B cell (primary cell): ENCODE data around the gene HEBP1. TPM values are rescaled to one million over a fixed set of nuclear protein-coding genes. Genes with fewer than 3 reads are reported as not detected.

Experiments
- ATAC-seq: fragments of 200-7000 bp; cut with Tn5 transposase; one replicate; pipeline ENCODE4 v1.10.0; 2021; ENCODE audit warnings: low read depth, mild to moderate bottlenecking, moderate number of reproducible peaks, moderate library complexity
- CTCF ChIA-PET: fragments of 350-600 bp; sonication (Branson Sonifier 250); formaldehyde crosslinking; loops from one replicate; lab custom pipeline; 2021; ENCODE audit warnings: antibody characterized with exemption, inconsistent platforms; lab: Charles Lee
- POLR2A ChIA-PET: fragments of 350-600 bp; sonication (Branson Sonifier 250); formaldehyde crosslinking; loops from one replicate; lab custom pipeline; 2021; ENCODE audit warnings: antibody characterized with exemption; lab: Charles Lee
- DNase-seq: peaks from one replicate; pipeline ENCODE4 v3.0.0; 2013
- H2AFZ ChIP-seq: 2 replicates; pipeline ENCODE4 v1.6.1; 2012; ENCODE audit warnings: mild to moderate bottlenecking, low read depth, low read length; ENCODE audit not compliant: insufficient read depth, poor library complexity, severe bottlenecking
- H3K27ac ChIP-seq, 2 donors: 1 replicate in 1 of 2; 2 replicates in 1 of 2; pipeline ENCODE4 v1.5.1; 2012 to 2013; ENCODE audit warnings: low read length in 2 of 2, mild to moderate bottlenecking in 2 of 2, moderate library complexity in 1 of 2
- H3K27me3 ChIP-seq, 4 experiments: fragments of 200-600 bp in 1 of 4; sonication (generic) in 1 of 4; replicated peaks in 1 of 4; 1 replicate in 2 of 4; 2 replicates in 2 of 4; pipeline versions ENCODE4 v1.6.1 to v1.7.0; 2013 to 2016; ENCODE audit warnings: low read length in 3 of 4, mild to moderate bottlenecking in 2 of 4, mixed read lengths in 1 of 4, moderate library complexity in 1 of 4; ENCODE audit not compliant: insufficient read depth in 4 of 4, control insufficient read depth in 3 of 4; ENCODE audit errors: control extremely low read depth in 1 of 4
- H3K36me3 ChIP-seq, 2 experiments: replicated peaks in 1 of 2; 1 replicate in 1 of 2; 2 replicates in 1 of 2; pipeline versions ENCODE4 v1.6.1 to v1.7.1; 2013; ENCODE audit warnings: low read length in 1 of 2; ENCODE audit not compliant: insufficient read depth in 2 of 2, control insufficient read depth in 1 of 2; ENCODE audit errors: control extremely low read depth in 1 of 2, extremely low read depth in 1 of 2
- H3K4me1 ChIP-seq, 2 donors: fragments of 200-600 bp in 1 of 2; sonication (generic) in 1 of 2; 1 replicate in 1 of 2; 2 replicates in 1 of 2; pipeline versions ENCODE4 v1.5.1 to v1.6.1; 2013 to 2017; ENCODE audit warnings: low read length in 2 of 2; ENCODE audit not compliant: control insufficient read depth in 2 of 2, insufficient read depth in 2 of 2
- H3K4me2 ChIP-seq: replicated peaks from 2 replicates; pipeline ENCODE3; 2012; ENCODE audit warnings: mild to moderate bottlenecking, low read depth, low read length; ENCODE audit not compliant: poor library complexity, severe bottlenecking
- H3K4me3 ChIP-seq, 5 experiments: fragments of 200-600 bp in 1 of 5; sonication (generic) in 1 of 5; 1 replicate in 3 of 5; 2 replicates in 2 of 5; pipeline versions ENCODE4 v1.5.1 to v1.7.0; 2011 to 2016; ENCODE audit warnings: low read length in 4 of 5, mild to moderate bottlenecking in 4 of 5, low read depth in 2 of 5, control low read depth in 1 of 5, moderate library complexity in 1 of 5; ENCODE audit not compliant: insufficient read depth in 1 of 5; ENCODE audit errors: control extremely low read depth in 1 of 5, extremely low read depth in 1 of 5
- H3K79me2 ChIP-seq: fragments of 200-600 bp; sonication (generic); one replicate; pipeline ENCODE4 v1.6.0; 2016; ENCODE audit warnings: low read length; ENCODE audit not compliant: control insufficient read depth, insufficient read depth
- H3K9ac ChIP-seq: fragments of 200-600 bp; sonication (generic); 2 replicates; pipeline ENCODE4 v1.6.1; 2017; ENCODE audit warnings: mild to moderate bottlenecking, low read length, moderate library complexity
- H3K9me3 ChIP-seq, 3 donors: one replicate each; pipeline versions ENCODE4 v1.6.1 to v1.7.1; 2013; ENCODE audit warnings: low read length in 2 of 3; ENCODE audit not compliant: control insufficient read depth in 2 of 3, insufficient read depth in 1 of 3; ENCODE audit errors: control extremely low read depth in 1 of 3
- H4K20me1 ChIP-seq: 2 replicates; pipeline ENCODE4 v1.6.0; 2012; ENCODE audit warnings: mild to moderate bottlenecking, low read length; ENCODE audit not compliant: insufficient read depth, control insufficient read depth, poor library complexity, severe bottlenecking
- H3K27ac Mint-ChIP-seq: one replicate; pipeline ENCODE4 v1.8.0; 2021; ENCODE audit warnings: mixed read lengths
- H3K27me3 Mint-ChIP-seq: one replicate; pipeline ENCODE4 v1.8.0; 2021; ENCODE audit warnings: mixed read lengths
- H3K4me1 Mint-ChIP-seq: one replicate; pipeline ENCODE4 v1.8.0; 2021; ENCODE audit warnings: mixed read lengths
- H3K4me3 Mint-ChIP-seq: one replicate; pipeline ENCODE4 v1.8.0; 2021; ENCODE audit warnings: mixed read lengths
- H3K9me3 Mint-ChIP-seq: one replicate; pipeline ENCODE4 v1.8.0; 2022; ENCODE audit warnings: mixed read lengths; ENCODE audit not compliant: insufficient read depth
- CTCF ChIP-seq: fragments of 200-600 bp; IDR thresholded peaks from one replicate; pipeline ENCODE4 v1.8.0; 2022; ENCODE audit warnings: antibody characterized with exemption, mild to moderate bottlenecking
- EZH2 ChIP-seq: IDR thresholded peaks from 2 replicates; pipeline ENCODE4 v1.6.1; 2012; ENCODE audit warnings: borderline replicate concordance, low read depth, mild to moderate bottlenecking, moderate library complexity, low read length; ENCODE audit not compliant: insufficient read depth, poor library complexity, severe bottlenecking
- WGBS: methylation state at CpG from one replicate; pipeline ENCODE4 v1.1.5; 2013; ENCODE audit warnings: missing lambda C conversion rate; ENCODE audit not compliant: insufficient coverage; 5-methylcytosine and 5-hydroxymethylcytosine counted together
- intact Hi-C: fragments of 100-400 bp; cut with micrococcal nuclease; formaldehyde crosslinking; loops from one replicate; pipeline ENCODE4 v1.10.0; 2022
- polyA plus RNA-seq: library from polyadenylated mRNA; depleted of rRNA; stranded (reverse); fragments of >200 nt; gene quantifications from 2 replicates; pipeline ENCODE4 v1.2.3, GENCODE V29; 2012
- total RNA-seq, 2 donors: library from RNA; stranded (reverse); fragments of 120-200 nt in 1 of 2; gene quantifications; 1 replicate in 1 of 2; 2 replicates in 1 of 2; pipeline versions ENCODE4 v1.2.3 to v1.2.4, GENCODE V29; 2013 to 2022

HEBP1 gene
- total and polyA plus RNA-seq, 2 donors (not counting 1 experiment from before 2014, with no cell fraction given), result 6.0 to 14.5 TPM

GRCh38 chr12:12996209-12996608, 3.9 kb downstream of the HEBP1 start:
- Histone ChIP-seq H4K20me1 (no peaks in the 10 kb centered on the region), H3K4me3 (no peak overlapping the region), H3K27ac (no peak overlapping the region), H3K36me3 (no peaks in the 10 kb centered on the region), H3K4me2 (no peak overlapping the region), H3K9ac (no peak overlapping the region), H3K27me3 (no peaks in the 10 kb centered on the region), H2AFZ (no peak overlapping the region), H3K9me3 (no peaks in the 10 kb centered on the region), H3K4me1 (peaks cover 10 to 20% of the 10 kb centered on the region in 2 donors), H3K79me2 (peaks cover 3% of the 10 kb centered on the region)
- WGBS, result 100% methylated on average over 2 of the region's 3 CpGs
- Mint-ChIP-seq H3K9me3 (no peaks in the 10 kb centered on the region), H3K27me3 (no peaks in the 10 kb centered on the region), H3K27ac (no peak overlapping the region), H3K4me1 (peaks cover 37% of the 10 kb centered on the region), H3K4me3 (no peak overlapping the region)
- CTCF ChIA-PET, result no interaction called here
- intact Hi-C loops, result no loop called here
- POLR2A ChIA-PET, result no interaction called here
- ATAC-seq, result no peak
- no peak for DNase-seq
- no peak for TF ChIP-seq EZH2
- TF ChIP-seq CTCF, result no peak

GRCh38 chr12:12995088-12995487, 5.0 kb downstream of the HEBP1 start:
- intact Hi-C loops, result no loop called here
- Histone ChIP-seq H3K4me3 (no peak overlapping the region), H3K9ac (no peak overlapping the region), H2AFZ (no peak overlapping the region), H3K27ac (no peak overlapping the region), H3K27me3 (no peaks in the 10 kb centered on the region), H3K79me2 (peaks cover 3% of the 10 kb centered on the region), H3K36me3 (no peaks in the 10 kb centered on the region), H3K9me3 (no peaks in the 10 kb centered on the region), H3K4me2 (no peak overlapping the region), H4K20me1 (no peaks in the 10 kb centered on the region), H3K4me1 (peaks cover 10 to 15% of the 10 kb centered on the region in 2 donors)
- Mint-ChIP-seq H3K27me3 (no peaks in the 10 kb centered on the region), H3K27ac (no peak overlapping the region), H3K4me1 (peaks cover 32% of the 10 kb centered on the region), H3K4me3 (no peak overlapping the region), H3K9me3 (no peaks in the 10 kb centered on the region)
- DNase-seq (no peak), ATAC-seq (no peak)
- POLR2A ChIA-PET, result no interaction called here
- TF ChIP-seq CTCF, result no peak
- TF ChIP-seq EZH2, result no peak
- CTCF ChIA-PET, result interaction anchor here (0.8 to 2.7 kb wide), 2 partner anchors 208 to 217 kb away, joined by 3 to 7 read pairs; no protein-coding TSS in a partner anchor
- WGBS, result no CpG with 5 or more reads among the region's 3 CpGs
